HG03097 (cell line): Measurements from ENCODE around the gene MTTP.
"Not testable (repeated sequence)": the region's sequence is repeated elsewhere in the genome, so short reads cannot be mapped to it uniquely, and the experiment has no call there.

Experiments
- ATAC-seq: cut with Tn5 transposase; IDR thresholded peaks from one replicate; pipeline ENCODE4 v1.9.1; 2021; ENCODE audit not compliant: unreplicated experiment, low FRiP score

The MTTP gene

GRCh38 chr4:99574530-99575324 is at the start of gene MTTP:
TSS of gene MTTP (plus strand) at chr4:99574824. CDS start at chr4:99574910, 86 bp downstream.
- peak; percentile 63 for ATAC-seq

- no peak for ATAC-seq
Measured at GRCh38 chr4:99529228-99529627, 45.4 kb upstream of the MTTP start.

- ATAC-seq, result no peak
Measured at GRCh38 chr4:99529956-99530355, 44.7 kb upstream of the MTTP start.

- not testable (repeated sequence) for ATAC-seq
Measured at GRCh38 chr4:99534699-99535098, 39.9 kb upstream of the MTTP start.

- no peak for ATAC-seq
Measured at GRCh38 chr4:99536271-99536670, 38.4 kb upstream of the MTTP start.

GRCh38 chr4:99536848-99537247 is 37.8 kb upstream of the MTTP start:
- no peak for ATAC-seq

GRCh38 chr4:99537674-99538073 is 37.0 kb upstream of the MTTP start:
- no peak for ATAC-seq

GRCh38 chr4:99540277-99540939 is 34.2 kb upstream of the MTTP start:
- ATAC-seq, result no peak

GRCh38 chr4:99552872-99553271 is 21.8 kb upstream of the MTTP start:
- ATAC-seq, result no peak

GRCh38 chr4:99563310-99564186 is 11.1 kb upstream of the MTTP start, which contains the start of gene TRMT10A:
TSS of gene TRMT10A (minus strand) at chr4:99564039. CDS start at chr4:99559338, 4,701 bp downstream.
- peak; percentile 96 for ATAC-seq

GRCh38 chr4:99564921-99565320 is 9.7 kb upstream of the MTTP start:
- ATAC-seq, result no peak

- no peak for ATAC-seq
Measured at GRCh38 chr4:99571883-99572282, 2.7 kb upstream of the MTTP start.

- ATAC-seq, result no peak
Measured at GRCh38 chr4:99572527-99573240, 1.9 kb upstream of the MTTP start.

- ATAC-seq, result no peak
Measured at GRCh38 chr4:99573735-99574368, 772 bp upstream of the MTTP start.

- no peak for ATAC-seq
Measured at GRCh38 chr4:99578714-99579113, 4.1 kb downstream of the MTTP start.

- ATAC-seq, result no peak
Measured at GRCh38 chr4:99585516-99585915, 10.9 kb downstream of the MTTP start.

GRCh38 chr4:99586322-99586721 is 11.7 kb downstream of the MTTP start:
- ATAC-seq, result no peak

- ATAC-seq, result no peak
Measured at GRCh38 chr4:99586797-99587196, 12.2 kb downstream of the MTTP start.

GRCh38 chr4:99587309-99587708 is 12.7 kb downstream of the MTTP start:
- ATAC-seq, result no peak

- ATAC-seq, result no peak
Measured at GRCh38 chr4:99587803-99588202, 13.2 kb downstream of the MTTP start.
